Omental fat pad (tissue), 4 donors: ENCODE measurements around the gene MINK1. TPM values are rescaled to one million over a fixed set of nuclear protein-coding genes. Genes with fewer than 3 reads are reported as not detected.
"Not testable (repeated sequence)": the region's sequence is repeated elsewhere in the genome, so short reads cannot be mapped to it uniquely, and the experiment has no call there.

Experiments
- ATAC-seq: fragments of 150-250 bp; one replicate; pipeline ENCODE4 v1.9.1; 2016; ENCODE audit warnings: mild to moderate bottlenecking, moderate library complexity; ENCODE audit not compliant: low FRiP score
- DNase-seq: peaks from one replicate; pipeline ENCODE4 v3.0.0-alpha.2; 2019; ENCODE audit warnings: low spot score
- total RNA-seq, 4 donors: library from RNA; depleted of rRNA; stranded (reverse); fragments of >200 nt; gene quantifications; one replicate each; pipeline ENCODE4 v1.1.0, GENCODE V29; 2016
- TF ChIP-seq, protein P1 (sequence below), 3 donors: fragments of 450-650 bp; IDR thresholded peaks; one replicate each; pipeline ENCODE4 v1.5.1; 2016 to 2017; ENCODE audit warnings: antibody characterized with exemption in 3 of 3, mild to moderate bottlenecking in 3 of 3, moderate library complexity in 2 of 3

Gene MINK1
- total RNA-seq, 4 donors from 2014 or later: 24.4 to 57.8 (median 31.9) TPM

DNA sequence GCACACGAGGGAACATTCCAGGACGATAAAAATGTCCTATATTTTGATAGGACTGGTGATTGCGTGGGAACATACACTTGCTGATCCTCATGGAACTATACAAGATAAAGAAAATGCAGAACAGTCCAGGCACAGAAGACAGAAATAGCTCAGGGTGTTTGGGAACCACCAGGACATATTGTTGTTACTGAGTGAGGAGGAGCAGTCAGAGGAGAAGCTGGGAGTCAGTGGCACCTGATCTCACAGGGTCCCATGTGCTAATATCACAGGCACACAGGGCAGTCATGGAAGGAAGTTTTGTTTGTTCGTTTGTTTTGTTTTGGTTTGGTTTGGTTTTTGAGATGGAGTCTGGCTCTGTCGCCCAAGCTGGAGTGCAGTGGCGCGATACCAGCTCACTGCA, 20.4 kb upstream of the MINK1 start:
- ATAC-seq (no peak), DNase-seq (no peak)
- TF ChIP-seq, protein P1, sequence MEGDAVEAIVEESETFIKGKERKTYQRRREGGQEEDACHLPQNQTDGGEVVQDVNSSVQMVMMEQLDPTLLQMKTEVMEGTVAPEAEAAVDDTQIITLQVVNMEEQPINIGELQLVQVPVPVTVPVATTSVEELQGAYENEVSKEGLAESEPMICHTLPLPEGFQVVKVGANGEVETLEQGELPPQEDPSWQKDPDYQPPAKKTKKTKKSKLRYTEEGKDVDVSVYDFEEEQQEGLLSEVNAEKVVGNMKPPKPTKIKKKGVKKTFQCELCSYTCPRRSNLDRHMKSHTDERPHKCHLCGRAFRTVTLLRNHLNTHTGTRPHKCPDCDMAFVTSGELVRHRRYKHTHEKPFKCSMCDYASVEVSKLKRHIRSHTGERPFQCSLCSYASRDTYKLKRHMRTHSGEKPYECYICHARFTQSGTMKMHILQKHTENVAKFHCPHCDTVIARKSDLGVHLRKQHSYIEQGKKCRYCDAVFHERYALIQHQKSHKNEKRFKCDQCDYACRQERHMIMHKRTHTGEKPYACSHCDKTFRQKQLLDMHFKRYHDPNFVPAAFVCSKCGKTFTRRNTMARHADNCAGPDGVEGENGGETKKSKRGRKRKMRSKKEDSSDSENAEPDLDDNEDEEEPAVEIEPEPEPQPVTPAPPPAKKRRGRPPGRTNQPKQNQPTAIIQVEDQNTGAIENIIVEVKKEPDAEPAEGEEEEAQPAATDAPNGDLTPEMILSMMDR (IDR thresholded peaks at IDR 0.05): no peak

DNA sequence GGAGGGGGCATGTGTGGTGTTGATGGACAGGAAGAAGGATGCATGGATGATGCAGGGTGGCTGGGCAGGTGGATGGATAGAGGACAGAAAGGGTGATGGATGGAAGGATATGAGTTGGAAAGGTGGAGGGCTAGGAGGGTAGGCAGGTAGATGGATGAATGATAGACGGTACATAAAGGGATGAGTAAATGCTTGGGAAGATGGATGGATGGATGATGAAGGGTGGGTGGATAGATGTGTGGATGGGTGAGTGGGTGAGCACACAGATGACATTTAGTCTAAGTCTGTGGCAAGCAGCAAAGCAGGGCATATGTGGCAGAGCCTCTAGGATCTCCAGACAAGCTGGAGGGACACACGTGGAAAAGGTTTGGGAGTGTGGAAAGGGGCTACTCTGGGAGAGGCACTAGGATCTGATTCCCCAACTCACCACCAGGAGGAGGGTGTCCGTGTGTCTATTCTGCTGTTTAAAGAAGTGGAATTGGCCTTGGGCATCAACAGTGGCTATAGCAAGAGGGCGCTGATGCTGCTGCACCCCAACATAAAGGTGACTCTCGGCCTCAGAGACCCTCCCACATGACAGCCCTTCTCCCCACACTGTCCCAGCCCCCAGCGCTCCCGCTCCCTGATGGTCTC, 18.0 kb upstream of the MINK1 start:
- DNase-seq (no peak), ATAC-seq (no peak)
- TF ChIP-seq, protein P1 (IDR thresholded peaks at IDR 0.05): no peak

DNA sequence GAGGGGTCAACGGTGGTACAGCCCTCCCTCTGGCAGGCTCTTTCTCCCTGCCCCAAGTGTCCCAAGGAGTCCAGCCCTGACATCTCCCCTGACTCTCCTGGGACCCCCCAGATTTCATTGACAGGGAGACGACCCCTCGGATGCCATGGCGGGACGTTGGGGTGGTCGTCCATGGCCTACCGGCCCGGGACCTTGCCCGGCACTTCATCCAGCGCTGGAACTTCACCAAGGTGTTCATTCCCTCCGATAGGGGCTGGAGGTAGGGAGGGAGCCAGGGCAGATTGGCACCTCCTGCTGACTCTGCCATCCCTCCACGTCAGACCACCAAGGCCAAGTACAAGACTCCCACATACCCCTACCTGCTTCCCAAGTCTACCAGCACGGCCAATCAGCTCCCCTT, 16.3 kb upstream of the MINK1 start:
- ATAC-seq: no peak
- no peak for DNase-seq
- TF ChIP-seq, protein P1 (IDR thresholded peaks at IDR 0.05): no peak

DNA sequence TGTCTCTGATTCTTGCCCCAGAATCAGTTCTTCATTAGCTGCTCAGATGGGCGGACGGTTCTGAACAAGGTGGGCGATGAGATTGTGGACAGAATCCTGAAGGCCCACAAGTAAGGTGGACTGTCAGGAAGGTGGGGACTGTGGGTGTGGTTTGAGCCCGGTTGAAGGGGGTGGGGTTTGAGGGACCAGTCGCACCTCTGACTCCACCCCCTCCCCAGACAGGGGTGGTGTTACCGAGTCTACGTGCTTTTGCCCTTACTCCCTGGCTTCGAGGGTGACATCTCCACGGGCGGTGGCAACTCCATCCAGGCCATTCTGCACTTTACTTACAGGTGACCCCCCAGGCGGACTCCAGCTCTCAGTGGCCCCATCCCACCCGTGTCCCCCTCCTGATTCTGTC, 14.9 kb upstream of the MINK1 start:
- TF ChIP-seq, protein P1 (IDR thresholded peaks at IDR 0.05): no peak
- ATAC-seq (no peak), DNase-seq (no peak)

DNA sequence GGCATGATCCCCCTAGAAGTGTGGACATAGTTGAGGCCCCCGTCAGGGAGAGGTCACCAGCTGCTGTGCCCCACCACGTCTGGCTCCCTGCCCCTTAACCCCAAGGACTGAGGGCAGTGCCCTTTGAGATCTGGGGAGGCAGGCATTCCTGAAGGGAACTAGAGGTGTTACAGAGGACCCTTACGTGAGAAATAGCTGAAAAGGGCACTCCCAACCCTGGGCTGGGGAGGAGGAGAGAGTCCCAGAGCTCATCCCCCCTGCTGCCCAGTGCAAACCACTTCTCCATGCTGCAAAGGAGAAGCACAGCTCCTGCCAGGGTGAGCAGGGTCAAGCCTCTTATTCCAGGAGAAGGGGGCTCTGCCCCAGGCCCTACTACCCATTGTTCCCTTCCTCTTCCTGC, 10.3 kb upstream of the MINK1 start:
- ATAC-seq: no peak
- TF ChIP-seq, protein P1 (IDR thresholded peaks at IDR 0.05): no peak
- DNase-seq: no peak

DNA sequence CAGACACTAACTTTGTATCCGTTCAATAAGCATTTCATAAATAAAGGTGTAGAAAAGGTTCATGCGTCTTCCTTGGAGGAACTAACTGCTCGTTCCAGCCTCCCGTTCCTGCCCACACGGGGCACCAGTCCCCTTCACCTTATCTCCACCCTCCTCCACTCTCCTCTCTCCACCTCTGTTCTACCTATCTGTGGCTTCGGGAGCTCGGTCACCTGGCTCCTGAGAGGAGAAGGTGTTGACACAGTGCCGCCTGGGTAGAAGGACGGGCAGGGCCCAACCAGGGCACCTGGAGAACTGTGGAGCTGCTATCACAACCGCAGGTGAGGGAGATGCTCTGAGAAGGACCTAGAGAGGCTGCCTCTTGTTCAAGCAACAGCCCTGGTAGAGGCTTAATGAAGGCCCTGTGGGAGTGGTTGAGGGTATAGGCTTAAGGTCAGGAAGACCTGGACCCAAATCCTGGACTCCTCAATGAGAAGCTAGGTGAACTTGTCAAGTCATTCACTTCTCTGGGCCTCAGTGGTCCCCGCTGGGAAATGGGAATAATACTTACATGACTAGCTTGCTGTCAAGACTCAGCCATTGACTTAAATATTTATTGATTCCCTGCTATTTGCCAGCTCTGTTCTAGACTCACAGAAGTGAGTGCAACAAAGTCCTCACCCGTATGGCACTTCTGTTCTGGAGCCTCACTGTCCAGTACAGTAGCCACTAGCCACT, 9.6 kb upstream of the MINK1 start:
- TF ChIP-seq, protein P1 (IDR thresholded peaks at IDR 0.05): no peak
- ATAC-seq: no peak
- no peak for DNase-seq

DNA sequence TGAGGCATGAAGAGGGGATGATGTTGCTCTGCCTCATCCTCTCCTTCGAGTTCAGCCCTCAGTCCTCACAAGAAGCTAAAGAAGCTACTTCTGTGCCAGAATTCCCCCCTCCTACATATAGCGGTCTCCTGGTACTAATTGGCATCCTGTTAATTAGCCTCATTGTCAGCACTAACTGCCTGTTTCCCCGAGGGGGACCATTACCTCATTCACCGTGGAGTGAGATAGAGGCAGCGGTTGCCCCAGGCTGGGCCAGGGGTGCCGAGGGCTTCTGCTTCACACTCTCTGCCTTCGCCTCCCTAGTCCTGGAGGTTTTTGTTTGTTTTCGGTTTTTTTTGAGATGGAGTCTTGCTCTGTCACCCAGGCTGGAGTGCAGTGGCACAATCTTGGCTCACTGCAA, 5.7 kb upstream of the MINK1 start:
- ATAC-seq (no peak), DNase-seq (no peak)
- TF ChIP-seq, protein P1 (IDR thresholded peaks at IDR 0.05): no peak

DNA sequence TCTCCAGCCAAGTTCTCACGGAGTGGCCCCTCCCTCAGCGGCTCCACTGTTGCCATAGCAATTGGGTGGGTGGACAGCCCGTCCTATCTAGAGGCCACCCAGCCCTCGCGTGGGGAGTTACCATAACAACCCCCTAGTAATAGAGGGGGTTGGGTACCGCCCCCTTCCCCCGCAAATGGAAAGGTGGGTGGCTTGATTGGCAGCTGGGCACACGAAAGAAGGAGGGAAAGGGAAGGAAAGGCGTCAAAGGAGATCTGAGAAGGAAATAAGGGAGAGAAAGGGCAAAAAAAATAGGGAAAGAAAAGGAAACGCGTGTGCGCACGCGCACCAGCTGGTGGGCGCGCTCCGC, 337 bp upstream of the MINK1 start:
- not testable (repeated sequence) for ATAC-seq, DNase-seq
